SK-N-MC (cell line): Measurements from ENCODE around the gene SLC10A4.

Experiments
- EZH2 ChIP-seq: fragments of 200-600 bp; sonication (generic); IDR thresholded peaks from one replicate; pipeline ENCODE4 v1.6.1; 2017; ENCODE audit warnings: antibody characterized with exemption
- POLR2AphosphoS5 ChIP-seq: IDR thresholded peaks from 2 replicates; pipeline ENCODE4 v1.6.1; 2012; ENCODE audit warnings: mild to moderate bottlenecking, low read depth, low read length, borderline replicate concordance

GRCh38 chr4:48478273-48478672 is 4.9 kb upstream of the SLC10A4 start:
- TF ChIP-seq POLR2AphosphoS5 (no peak), EZH2 (no peak)
